T follicular helper cell (primary cell): Measurements from ENCODE around the gene MEGF8.
"Not testable (repeated sequence)": the region's sequence is repeated elsewhere in the genome, so short reads cannot be mapped to it uniquely, and the experiment has no call there.

Experiments
- DNase-seq: peaks from one replicate; pipeline ENCODE4 v3.0.0-alpha.2; 2020; ENCODE audit warnings: low read depth

MEGF8 gene

DNA sequence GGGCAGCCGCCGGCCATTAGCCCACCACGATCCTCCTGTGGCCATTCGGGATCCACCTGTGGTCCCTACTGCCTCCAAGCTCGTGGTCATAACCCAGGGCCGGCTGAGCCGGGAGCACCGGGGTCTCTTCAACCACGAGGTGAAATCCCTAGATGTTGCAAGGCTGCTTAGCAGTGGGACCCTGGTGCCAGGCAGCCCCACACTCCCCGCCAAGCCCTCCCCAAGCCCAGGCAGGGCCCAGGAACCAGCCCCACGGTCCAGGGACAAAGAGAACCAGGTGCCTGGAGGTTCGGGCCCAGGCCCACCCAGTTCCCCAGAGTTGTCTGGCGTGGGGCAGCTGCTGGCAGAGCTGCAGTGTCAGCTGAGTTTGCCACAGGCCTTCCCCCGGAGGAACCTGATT, 15.7 kb upstream of the MEGF8 start:
- DNase-seq, result no peak

DNA sequence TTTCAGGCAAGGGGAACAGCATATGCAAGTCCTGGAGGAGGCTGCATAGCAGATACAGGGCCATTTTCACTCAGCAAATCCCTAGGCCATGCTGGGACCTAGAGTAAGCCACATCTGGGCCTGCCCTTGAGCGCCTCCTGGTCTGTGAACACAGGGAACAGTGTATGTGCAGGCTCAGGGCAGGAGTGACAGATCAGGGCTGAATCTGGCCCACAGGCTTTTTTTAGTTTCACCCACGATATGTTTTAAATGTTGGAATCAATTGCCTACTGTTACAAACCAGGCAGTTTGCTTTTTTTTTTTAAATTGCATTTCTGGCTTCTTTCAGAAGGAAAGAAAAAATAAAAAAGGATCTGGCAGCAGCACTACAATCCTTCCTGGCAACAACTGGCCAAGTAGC, 13.8 kb upstream of the MEGF8 start:
- no peak for DNase-seq

DNA sequence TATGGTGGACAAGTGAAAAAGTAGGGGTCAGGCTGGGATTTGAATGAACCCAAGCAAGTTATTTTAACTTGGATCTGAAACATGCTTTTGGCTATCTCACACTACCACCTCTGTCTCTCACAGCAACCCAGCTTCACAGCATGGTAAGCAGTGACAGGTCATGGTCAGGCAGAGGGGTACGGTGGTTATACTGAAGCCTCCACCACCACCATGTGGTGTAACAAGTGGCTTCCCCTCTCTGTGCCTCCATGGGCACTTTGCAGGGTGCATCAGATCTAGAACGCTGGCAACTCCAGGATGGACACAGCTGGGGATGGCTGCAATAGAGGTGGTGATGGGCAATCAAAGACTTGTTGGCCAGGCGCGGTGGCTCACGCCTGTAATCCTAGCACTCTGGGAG, 13.1 kb upstream of the MEGF8 start:
- no peak for DNase-seq

DNA sequence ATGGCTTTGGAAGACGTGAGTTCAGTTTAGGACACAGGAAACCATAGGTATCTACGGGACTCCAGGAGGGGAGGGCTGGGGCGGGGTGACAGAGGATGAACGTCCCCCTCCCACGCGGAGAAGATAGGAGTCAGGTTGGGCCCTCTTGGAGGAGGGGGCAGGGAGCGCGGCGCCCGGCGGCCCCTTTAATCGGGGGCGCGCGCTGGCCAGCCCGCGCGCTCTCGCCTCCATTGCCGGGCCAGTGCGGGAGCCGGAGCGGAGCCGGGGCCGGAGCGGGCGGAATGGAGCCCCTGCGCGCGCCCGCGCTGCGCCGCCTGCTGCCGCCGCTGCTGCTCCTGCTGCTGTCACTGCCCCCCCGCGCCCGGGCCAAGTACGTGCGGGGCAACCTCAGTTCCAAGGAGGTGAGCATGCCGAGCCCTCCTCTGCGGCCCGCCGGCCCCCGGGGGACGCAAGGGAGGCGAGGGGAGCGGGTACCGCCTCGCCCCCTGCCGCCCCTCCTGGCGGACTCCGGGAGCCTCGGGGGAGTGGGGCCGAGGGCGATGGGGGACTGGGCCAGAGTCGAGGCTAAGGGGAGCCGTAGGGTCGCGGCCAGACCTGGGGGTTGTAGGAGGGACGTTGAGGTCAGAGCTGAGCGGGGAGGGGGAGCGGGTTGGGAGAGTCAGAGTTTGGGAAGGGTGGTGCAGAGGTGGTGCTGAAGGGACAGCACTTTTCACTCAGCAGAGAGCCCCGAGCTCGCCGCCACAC, 12.2 kb upstream of the MEGF8 start, which contains the start of gene TMEM145:
Gene TMEM145, plus strand, starts transcription at position 214 of the 744 bp plus-strand sequence. Its CDS starts 68 bp downstream, at position 282.
- no peak for DNase-seq

DNA sequence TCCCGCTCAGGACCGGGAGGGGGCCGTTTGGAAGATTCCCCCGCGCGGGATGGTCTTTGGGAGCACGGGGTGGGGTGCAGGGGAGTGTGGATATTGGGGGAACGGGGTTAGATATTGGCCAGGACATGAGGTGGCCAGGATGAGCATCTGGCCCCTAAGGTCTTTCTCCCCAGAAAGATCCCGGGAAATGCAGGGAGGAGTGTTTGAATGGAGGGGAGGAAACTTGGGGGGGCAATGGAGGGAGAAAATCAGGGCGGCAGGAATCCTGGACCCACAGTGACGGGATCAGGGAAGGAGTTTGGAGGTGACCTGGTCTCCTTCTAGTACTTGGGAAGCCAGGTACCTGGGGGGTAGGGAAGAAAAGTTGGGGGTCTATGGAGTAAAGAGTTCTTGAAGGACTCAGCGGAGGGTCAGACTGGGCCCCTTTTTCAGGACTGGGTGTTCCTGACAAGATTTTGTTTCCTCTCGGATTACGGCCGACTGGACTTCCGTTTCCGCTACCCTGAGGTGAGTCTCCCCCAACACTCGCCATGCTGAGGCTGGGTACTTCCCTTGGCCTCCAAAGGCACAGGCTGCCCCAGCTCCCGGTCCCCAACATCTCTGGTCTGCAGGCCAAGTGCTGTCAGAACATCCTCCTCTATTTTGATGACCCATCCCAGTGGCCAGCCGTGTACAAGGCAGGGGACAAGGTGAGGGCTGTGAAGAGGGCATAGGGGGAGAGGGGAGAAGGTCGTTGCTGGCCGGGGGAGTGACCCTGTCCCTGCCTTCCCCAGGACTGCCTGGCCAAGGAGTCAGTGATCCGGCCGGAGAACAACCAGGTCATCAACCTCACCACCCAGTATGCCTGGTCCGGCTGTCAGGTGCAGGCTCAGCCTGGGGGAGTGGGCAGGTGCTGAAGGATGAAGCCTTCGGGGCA, 11.3 kb upstream of the MEGF8 start:
- DNase-seq, result no peak

DNA sequence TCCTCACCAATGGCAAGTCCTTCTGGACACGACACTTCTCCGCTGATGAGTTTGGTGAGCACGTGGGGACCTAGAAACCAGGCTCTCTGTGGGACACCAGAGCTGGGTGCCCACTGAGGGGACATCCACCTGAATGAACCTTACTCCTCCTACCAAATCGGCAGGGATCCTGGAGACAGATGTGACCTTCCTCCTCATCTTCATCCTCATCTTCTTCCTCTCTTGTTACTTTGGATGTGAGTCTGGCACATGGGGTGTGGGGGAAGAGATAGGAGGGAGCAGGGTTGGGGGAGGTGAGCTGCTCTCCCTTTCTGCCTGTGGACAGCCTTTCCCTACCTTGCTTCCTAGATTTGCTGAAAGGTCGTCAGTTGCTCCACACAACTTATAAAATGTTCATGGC, 10.4 kb upstream of the MEGF8 start:
- no peak for DNase-seq

DNA sequence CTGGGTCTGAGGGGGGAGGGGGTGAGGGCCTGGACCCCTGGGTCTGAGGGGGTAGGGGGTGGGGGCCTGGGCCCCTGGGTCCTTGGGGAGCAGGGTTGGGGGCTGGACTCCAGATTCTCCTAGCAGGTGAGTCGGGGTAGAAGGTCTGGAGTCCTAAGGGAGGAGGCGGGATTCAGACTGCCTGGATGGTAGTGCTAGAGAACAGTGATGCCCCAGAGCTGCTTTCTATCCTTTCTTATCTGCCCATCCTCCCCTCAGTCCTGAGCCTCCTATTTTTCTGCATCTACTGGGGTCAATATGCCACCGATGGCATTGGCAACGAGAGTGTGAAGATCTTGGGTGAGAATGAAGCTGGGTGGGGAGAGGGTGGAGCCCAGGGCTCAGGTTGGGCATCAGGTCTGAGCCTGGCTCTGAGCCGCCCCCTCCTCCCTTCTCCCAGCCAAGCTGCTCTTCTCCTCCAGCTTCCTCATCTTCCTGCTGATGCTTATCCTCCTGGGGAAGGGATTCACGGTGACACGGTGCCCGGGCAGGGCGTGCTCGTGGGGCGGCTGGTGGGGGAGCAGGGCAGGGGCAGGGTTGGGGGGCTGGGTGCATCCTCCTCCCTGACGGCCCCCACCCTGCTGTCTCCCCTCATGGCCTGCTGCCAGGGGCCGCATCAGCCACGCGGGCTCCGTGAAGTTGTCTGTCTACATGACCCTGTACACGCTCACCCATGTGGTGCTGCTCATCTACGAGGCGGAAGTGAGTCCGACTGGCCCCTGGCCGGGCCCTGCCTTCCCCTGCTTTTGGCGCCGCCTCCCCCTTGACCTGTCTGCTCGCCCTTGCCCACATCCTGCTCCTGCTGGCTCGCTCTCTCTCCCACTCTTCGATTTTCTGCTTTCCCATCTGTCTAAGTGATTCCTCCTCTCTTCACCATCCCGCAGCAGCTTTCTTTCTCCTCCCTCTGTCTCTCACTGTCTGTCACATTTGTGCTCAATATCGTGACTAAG, 8.9 kb upstream of the MEGF8 start:
- DNase-seq, result no peak

DNA sequence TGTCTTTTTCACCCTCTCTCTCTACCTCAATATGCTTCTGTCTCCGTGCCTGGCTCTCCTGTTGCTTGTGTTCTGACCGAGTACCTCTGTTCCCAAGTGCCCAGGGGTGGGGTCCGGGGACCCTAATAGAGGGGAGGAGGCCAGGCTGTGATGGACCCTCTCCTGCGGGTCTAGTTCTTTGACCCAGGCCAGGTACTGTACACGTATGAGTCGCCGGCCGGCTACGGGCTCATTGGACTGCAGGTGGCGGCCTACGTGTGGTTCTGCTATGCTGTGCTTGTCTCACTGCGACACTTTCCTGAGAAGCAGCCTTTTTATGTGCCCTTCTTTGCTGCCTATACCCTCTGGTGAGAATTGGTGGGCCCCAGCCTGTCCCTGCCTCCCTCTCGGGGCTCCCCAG, 7.9 kb upstream of the MEGF8 start:
- DNase-seq, result no peak

DNA sequence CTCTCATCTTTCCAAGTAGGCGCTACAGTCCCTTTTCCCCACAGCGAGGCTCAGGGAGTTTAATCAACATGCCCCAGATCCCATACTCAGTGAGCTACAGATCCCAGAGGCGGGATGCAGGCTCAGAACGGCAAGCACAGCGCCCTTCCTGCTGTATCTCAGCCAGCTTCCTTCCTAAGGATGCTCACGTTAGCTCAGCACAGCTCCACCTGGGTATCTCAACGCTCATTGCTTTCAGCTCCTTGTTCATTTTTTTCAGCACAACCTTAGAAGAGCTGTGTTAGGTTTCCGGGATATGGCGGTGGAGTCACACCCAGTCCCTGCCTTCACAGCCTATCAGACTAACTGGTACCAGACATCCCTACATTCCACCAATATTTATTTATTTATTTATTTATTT, 3.1 kb upstream of the MEGF8 start:
- DNase-seq, result no peak

DNA sequence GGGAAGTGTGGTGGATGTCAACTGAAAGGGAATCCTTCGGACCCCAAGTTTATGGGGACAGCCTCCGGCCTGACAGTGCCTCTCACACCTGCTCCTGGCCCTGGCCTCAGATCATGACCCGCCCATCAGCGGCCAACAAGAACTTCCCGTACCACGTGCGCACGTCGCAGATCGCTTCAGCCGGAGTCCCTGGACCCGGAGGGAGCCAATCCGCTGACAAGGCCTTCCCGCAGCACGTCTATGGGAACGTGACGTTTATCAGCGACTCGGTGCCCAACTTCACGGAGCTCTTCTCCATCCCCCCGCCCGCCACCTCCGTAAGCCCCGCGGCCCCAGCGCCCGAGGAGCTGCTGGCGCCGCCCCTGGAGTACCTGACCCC, 2.0 kb upstream of the MEGF8 start:
- no peak for DNase-seq

DNA sequence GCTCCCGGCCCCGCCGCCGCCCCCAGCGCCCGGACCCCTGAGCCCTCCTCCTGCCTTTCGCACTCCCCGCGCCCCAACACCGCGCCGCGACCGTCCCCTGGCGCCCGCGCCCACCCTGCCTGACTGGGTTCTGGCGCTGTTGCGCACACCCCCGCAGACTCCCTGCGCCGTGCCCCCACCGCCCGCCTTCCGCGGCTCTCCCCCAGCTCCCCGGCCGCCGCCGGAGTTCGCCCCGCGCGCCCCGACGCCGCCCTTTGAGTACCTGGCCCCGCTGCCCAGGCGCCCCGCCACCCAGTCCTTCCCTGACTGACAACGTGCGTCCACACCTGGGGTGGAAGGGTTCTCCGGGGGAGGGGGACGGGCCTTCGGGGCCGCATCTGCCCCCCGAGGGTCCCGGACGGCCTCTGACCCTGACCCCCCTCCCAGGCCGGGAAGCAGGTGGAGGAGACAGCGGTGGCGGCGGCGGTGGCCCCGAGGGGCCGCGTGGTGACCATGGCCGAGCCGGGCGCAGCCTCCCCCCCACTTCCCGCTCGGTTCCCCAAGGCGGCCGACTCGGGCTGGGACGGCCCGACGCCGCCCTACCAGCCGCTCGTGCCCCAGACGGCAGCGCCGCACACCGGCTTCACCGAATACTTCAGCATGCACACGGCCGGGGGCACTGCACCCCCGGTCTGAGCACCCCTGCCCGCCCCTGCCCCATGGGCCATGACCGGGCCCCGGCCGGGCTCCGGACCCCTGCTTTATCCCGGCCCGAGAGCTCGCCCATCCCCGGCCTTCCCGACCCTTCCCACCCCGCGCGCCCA, 1.4 kb upstream of the MEGF8 start:
- DNase-seq, result no peak

DNA sequence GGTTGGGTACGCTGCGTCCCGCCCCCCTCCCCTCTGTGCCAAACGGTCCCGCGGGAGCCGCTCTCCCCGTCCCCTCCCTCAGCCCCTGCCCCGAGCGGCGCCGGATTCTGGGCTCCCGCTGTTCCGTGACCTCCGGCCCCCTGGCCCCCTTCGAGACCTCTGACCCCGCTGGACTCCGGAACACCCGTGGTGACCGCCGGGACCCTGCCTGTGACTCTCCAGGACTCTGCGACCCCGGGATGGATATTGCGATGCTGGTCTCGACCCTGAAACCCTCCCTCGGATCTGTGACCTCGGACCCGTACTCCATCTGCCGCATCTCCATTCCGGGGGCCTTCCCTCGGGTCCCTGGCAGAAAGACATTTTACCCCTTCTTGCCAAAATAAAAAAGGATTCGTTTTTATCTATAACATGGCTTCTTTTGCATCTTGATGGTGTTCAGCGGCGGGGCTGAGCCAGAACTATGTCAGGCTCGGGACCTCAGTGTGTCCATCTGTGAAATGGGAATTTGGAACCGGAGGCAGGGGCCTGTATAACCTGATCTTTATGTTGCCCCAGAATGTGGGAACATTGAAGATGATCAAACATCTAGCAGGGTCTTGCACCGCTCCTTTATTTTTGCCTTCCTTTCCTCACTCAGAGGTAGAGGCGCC, 654 bp upstream of the MEGF8 start:
- DNase-seq, result no peak

DNA sequence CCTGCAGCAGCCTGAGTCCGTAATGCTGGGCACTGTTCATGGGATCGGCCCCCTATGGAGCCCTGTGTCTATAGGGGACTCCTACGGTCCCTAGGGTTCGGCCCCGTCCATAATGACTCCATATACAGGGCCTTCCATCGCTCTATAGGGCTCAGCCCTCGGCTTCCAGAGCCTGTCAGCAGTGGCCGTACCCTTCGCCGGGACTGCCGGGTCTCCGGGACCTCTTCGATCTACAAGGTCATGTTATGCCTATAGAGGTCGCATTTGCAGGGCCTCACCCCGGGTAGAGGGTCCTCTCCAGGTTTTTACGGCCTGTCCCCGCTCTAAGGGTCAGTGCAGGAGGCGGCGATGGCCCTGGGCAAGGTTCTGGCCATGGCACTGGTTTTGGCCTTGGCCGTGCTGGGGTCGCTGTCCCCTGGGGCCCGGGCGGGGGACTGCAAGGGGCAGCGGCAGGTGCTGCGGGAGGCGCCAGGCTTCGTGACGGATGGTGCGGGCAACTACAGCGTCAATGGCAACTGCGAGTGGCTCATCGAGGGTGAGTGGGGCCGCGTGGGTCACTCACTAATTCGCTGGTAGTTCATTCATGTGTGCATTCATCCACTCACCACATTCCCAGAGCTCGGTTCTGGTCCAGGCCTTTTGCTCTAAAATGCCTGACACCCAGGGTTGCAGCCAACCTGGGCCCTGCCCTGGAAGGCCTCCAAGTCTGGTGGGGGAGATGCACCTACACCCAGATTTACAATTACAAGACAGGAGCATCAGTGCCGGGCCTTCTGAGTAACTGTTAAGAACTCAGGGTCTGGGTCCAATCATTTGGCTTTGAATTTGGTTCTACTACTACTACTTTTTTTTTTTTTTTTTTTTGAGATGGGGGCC, 699 bp downstream of the MEGF8 start:
- peak; percentile 11 for DNase-seq

DNA sequence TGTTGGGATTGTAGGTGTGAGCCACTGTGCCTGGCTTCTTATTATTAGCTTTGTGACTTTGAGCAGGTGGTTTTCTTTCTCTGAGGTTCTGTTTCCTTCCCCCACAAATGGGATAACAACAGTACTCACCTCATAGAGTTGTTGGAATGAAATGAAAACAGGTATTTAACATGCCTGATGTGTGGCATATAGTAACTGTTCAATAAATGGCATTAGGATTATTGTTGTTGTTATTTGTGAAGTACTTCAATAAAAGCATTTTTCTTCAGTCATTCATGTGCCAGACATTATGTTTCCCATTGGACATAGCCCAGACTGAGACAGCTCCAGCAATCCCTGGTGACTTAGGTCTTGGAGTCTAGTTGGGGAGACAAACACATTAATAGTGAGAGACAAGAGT, 1.5 kb downstream of the MEGF8 start:
- DNase-seq, result no peak

DNA sequence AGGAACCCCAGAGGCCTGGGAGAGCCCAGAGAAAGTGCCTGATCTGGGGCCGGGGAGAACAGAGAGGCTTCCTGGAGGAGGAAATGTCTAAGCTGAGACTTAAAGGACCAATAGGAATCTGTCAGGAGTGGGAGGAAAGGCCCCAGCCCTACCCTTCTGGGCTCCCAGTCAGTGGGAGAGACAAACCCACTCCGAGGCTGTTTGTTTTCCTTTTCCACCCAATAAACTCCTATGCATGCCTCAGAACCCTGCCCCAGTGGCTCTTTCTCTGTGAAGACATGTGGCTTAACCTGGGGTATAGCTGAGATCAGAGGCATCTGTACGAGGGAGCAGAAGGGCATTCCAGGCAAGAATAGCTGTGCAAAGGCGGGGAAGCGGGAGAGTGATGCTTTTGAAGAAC, 1.9 kb downstream of the MEGF8 start:
- no peak for DNase-seq

DNA sequence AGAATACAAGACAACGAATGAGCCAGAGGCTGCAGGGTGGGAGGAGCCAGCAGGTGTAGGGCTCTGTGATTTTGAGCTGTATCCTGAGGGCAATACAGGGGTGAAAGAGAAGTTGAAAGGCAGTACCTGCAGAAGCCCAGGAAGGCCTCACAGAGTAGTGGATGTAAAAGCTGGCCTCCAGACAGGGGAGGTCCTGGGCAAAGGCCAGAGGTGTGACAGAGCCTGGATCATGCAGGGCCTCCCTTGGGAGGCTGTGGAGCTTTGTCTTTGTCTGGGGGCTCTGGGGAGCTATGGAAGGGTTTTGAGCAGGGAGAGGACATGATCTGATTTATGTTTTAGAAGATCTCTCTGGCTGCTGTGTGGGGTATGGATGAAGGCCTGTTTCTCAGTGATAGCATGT, 2.7 kb downstream of the MEGF8 start:
- DNase-seq, result no peak

DNA sequence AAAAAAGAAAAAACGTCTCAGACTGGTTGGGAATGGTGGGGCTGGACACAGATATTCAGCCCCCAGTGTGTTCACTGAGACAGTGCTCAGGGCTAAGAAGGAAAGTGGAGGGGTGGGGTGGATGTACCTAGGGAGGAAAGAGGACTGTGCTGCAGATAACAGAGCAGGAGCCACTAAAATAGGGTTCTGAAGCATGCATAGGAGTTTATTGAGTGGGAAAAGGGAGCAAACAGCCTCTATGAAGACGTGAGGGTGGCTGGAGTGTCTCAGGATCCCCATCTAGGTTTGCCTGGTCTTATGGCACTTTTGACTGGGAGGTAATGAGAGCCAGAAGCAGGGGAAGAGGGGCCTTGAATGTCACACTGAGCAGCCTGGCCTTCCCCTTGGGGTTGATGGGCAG, 3.4 kb downstream of the MEGF8 start:
- no peak for DNase-seq

DNA sequence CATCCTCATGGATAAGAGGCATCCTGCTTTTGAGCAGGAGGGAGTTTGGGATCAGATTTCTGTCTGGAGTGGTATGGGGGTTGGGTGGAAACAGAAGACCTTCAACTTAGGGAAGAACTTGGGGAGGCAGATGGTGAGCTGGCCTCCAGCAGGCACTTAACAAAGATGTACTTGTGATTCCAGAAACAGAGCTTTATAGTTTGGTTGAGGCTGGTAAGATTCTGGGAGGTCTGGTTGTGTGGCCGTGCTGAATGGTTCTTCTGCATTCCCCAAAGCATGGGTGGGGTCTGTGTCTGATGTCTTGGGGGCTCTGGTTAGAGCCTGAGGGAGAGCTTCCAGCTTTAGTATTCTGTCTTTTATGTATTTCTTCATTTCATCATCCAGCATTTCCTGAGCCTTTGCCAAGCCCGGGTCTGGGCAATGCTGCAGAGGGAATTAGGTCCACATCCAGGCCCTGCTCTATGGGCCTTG, 4.8 kb downstream of the MEGF8 start:
- no peak for DNase-seq

DNA sequence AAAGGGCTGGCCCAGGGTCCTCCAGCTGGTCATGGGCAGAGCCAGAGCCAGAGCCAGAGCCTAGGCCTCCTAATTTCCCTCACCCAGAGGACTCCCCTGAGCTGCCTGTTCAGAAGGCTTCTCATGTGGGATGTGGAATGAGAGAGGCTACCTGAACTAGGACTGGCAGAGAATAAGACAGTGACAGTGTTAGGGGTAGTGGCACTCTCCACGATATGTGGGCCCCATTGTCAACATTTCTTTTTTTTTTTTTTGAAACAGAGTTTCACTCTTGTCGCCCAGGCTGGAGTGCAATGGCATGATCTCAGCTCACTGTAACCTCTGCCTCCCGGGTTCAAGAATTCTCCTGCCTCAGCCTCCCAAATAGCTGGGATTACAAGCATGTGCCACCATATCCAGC, 5.9 kb downstream of the MEGF8 start:
- not testable (repeated sequence) for DNase-seq

DNA sequence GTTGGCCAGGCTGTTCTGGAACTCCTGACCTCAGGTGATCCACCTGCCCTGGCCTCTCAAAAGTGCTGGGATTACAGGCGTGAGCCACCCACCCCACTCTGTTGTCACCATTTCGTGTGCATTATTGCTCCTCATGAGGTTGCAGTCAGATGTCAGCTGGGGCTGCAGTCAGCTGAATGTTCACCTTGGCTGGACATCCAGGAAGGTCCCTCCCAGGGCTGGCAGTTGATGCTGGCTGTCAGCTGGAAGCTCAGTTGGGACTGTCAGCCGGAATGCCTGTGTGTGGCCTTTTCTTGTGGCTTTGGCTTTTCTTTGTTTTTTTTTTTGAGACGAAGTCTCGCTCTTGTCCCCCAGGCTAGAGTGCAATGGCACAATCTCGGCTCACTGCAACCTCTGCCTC, 6.6 kb downstream of the MEGF8 start:
- no peak for DNase-seq
